Mucosa of descending colon (tissue), 3 donors: ENCODE results near the gene CGNL1. TPM values are rescaled to one million over a fixed set of nuclear protein-coding genes. Genes with fewer than 3 reads are reported as not detected.

ENCODE experiments used
- ATAC-seq: fragments of 200-7000 bp; cut with Tn5 transposase; one replicate; pipeline ENCODE4 v1.9.1; 2020; ENCODE audit warnings: mild to moderate bottlenecking, moderate library complexity
- DNase-seq, 3 donors: peaks; one replicate each; pipeline ENCODE4 v3.0.0-alpha.2; 2020
- H3K36me3 ChIP-seq: fragments of 200-600 bp; one replicate; pipeline ENCODE4 v1.8.0; 2021; ENCODE audit warnings: low read depth, mild to moderate bottlenecking
- H3K4me1 ChIP-seq: fragments of 200-600 bp; one replicate; pipeline ENCODE4 v1.8.0; 2021; ENCODE audit warnings: low read depth, mild to moderate bottlenecking
- H3K4me3 ChIP-seq: fragments of 200-600 bp; one replicate; pipeline ENCODE4 v1.8.0; 2021; ENCODE audit warnings: mild to moderate bottlenecking
- H3K9me3 ChIP-seq: fragments of 200-600 bp; one replicate; pipeline ENCODE4 v1.8.0; 2021; ENCODE audit warnings: mild to moderate bottlenecking
- intact Hi-C, 2 donors: fragments of 100-400 bp; cut with DNase I in 1 of 2; cut with micrococcal nuclease in 1 of 2; formaldehyde crosslinking; loops; one replicate each; pipeline versions ENCODE4 v1.11.0 to v1.11.1; 2022; cut with DNase I, micrococcal nuclease
- total RNA-seq, 3 donors: library from RNA; stranded (reverse); fragmentation: NEBNext Ultra II Directional in 2 of 3; extraction: Animal tissue kit (Norgen Biotek cat#: 25700) in 2 of 3; gene quantifications; one replicate each; pipeline versions ENCODE4 v1.2.1 to v1.2.4, GENCODE V29; 2021 to 2023
- TF ChIP-seq, protein P1 (sequence below): fragments of 200-600 bp; IDR thresholded peaks from one replicate; pipeline ENCODE4 v1.8.0; 2022; ENCODE audit warnings: antibody characterized with exemption, mild to moderate bottlenecking
- donor health status: DM: no; HTN: no; CAD: no; lungs with moderate emphysema.
- donor health status: DM: no; HTN: no; CAD: no.
- donor health status: DM: no; HTN: yes; CAD: no.

CGNL1 gene
- total RNA-seq, 3 donors from 2014 or later: 3.3 to 4.5 (median 3.9) TPM

GRCh38 chr15:57436166-57436565 is 59.9 kb downstream of the CGNL1 start:
- no peaks in the 10 kb centered on the region for H3K9me3 ChIP-seq
- no peaks in the 10 kb centered on the region for H3K4me1 ChIP-seq
- TF ChIP-seq, protein P1, sequence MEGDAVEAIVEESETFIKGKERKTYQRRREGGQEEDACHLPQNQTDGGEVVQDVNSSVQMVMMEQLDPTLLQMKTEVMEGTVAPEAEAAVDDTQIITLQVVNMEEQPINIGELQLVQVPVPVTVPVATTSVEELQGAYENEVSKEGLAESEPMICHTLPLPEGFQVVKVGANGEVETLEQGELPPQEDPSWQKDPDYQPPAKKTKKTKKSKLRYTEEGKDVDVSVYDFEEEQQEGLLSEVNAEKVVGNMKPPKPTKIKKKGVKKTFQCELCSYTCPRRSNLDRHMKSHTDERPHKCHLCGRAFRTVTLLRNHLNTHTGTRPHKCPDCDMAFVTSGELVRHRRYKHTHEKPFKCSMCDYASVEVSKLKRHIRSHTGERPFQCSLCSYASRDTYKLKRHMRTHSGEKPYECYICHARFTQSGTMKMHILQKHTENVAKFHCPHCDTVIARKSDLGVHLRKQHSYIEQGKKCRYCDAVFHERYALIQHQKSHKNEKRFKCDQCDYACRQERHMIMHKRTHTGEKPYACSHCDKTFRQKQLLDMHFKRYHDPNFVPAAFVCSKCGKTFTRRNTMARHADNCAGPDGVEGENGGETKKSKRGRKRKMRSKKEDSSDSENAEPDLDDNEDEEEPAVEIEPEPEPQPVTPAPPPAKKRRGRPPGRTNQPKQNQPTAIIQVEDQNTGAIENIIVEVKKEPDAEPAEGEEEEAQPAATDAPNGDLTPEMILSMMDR: no peak
- intact Hi-C loops: no loop called here
- no peaks in the 10 kb centered on the region for H3K36me3 ChIP-seq
- H3K4me3 ChIP-seq: no peak overlapping the region
- no peak for DNase-seq
- ATAC-seq: no peak

GRCh38 chr15:57436961-57437360 is 60.7 kb downstream of the CGNL1 start:
- H3K36me3 ChIP-seq: no peaks in the 10 kb centered on the region

DNA sequence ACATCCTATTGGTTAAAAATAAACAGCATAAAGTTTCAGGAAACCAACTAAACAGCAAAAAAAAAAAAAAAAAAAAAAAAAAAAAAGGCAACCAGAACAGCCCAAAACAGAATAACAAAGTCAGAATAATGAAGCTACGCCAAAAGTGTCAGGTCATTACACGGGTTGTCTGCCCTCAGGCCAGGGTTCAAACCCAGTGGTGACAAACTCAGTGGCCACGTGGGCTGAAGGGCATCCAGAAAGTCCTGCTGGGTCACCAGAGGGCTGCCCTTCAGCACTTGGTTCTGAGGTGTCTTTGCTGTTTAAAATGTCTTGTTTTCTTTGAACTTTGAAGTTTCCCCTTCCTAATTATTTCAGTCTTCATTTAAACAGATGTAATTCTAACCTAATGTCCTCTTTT is 61.3 kb downstream of the CGNL1 start:
- intact Hi-C loops: no loop called here
- DNase-seq: no peak
- TF ChIP-seq, protein P1: no peak
- no peak for ATAC-seq
- Histone ChIP-seq H3K4me3 (no peak overlapping the region), H3K36me3 (no peaks in the 10 kb centered on the region), H3K9me3 (no peaks in the 10 kb centered on the region), H3K4me1 (no peaks in the 10 kb centered on the region)

More at GRCh38 chr15:57436961-57437360, 60.7 kb downstream of the CGNL1 start:
- DNase-seq (no peak), ATAC-seq (no peak)
- H3K4me1 ChIP-seq: no peaks in the 10 kb centered on the region
- TF ChIP-seq, protein P1: no peak
- intact Hi-C loops: no loop called here
- H3K4me3 ChIP-seq: no peak overlapping the region
- H3K9me3 ChIP-seq: no peaks in the 10 kb centered on the region

GRCh38 chr15:57438166-57438565 is 61.9 kb downstream of the CGNL1 start:
- intact Hi-C loops: no loop called here
- Histone ChIP-seq H3K4me3 (no peak overlapping the region), H3K36me3 (no peaks in the 10 kb centered on the region), H3K9me3 (no peaks in the 10 kb centered on the region), H3K4me1 (no peaks in the 10 kb centered on the region)
- DNase-seq (no peak), ATAC-seq (no peak)
- TF ChIP-seq, protein P1: no peak

GRCh38 chr15:57439128-57440027 is 63.1 kb downstream of the CGNL1 start:
- intact Hi-C loops: no loop called here
- ATAC-seq (no peak), DNase-seq (no peak)
- Histone ChIP-seq H3K4me1 (no peaks in the 10 kb centered on the region), H3K36me3 (no peaks in the 10 kb centered on the region), H3K4me3 (no peak overlapping the region), H3K9me3 (no peaks in the 10 kb centered on the region)
- TF ChIP-seq, protein P1: no peak
